Superior temporal gyrus (tissue), 1 donor: ENCODE data around the gene TAP1.

Experiments used
- DNase-seq: peaks from one replicate; pipeline ENCODE4 v3.0.0-alpha.2; 2016; ENCODE audit errors: extremely low spot score

The TAP1 gene

DNA sequence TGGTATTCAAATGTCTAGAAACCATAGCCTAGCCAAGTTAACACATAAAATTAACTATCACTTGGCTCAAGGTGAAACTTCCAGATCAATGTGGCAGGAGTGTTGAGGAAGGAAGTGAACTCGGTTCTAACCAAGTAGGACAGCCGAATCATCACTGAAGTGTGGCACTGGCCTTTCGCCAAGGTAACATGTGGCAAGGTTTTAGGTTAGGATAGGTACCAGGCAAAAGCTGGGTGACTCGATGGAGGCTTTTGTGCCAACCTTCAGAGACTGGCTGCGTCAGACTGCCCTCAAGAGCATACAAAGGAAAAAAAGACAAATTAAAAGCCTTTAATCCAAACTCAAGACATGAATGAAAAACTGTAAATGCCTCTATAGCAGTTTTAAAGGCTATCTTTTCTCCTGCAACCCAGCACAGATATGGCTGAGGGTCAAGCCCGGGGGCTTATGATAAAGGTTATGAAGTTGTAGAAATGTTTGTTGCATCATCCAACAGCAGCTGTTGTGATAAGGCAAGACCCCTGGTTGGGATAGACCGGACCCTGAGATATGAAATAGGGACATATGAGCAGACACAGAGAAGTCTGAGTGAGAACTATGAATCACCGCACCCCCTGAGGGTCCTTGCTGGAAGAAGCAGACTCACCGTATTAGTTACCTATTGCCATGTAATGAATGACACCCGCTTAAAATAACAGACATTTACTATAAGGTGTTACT lies 12.4 kb upstream of the TAP1 start:
- no peak for DNase-seq

DNA sequence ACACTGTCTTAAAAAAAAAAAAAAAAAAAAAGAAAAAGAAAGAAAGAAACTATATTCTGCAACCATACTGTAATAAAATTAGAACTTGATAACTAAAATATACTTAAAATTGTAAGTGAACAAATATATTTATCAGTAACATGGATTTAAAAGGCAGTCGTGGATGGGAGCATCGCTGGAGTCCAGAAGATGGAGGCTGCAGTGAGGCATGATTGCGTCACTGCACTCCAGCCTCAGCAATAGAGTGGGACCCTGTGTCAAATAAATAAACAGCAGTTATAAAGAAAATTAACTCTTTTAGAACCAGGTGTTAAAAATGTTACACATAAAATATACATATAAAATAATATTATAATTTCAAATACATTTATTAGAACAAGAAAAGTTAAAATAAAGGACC lies 9.2 kb upstream of the TAP1 start:
- no peak for DNase-seq

DNA sequence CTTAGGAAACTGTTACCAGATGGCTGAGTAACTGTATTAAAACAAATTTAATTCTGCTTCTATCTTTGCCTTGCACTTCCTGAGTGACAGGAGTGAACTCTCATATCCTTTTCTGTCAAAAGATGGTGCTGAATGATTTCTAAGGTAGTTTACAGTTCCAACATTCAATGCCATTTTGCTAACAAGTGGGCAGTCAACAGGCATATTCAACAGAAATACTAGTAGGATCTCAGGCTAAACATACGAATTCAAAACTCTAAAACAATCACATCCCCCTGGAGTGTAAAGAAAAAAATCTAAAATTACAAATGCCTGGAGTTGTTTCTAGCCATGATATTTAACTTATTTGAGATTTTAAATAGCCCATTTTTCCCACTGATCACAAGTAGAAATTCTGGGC lies 7.2 kb upstream of the TAP1 start:
- no peak for DNase-seq

DNA sequence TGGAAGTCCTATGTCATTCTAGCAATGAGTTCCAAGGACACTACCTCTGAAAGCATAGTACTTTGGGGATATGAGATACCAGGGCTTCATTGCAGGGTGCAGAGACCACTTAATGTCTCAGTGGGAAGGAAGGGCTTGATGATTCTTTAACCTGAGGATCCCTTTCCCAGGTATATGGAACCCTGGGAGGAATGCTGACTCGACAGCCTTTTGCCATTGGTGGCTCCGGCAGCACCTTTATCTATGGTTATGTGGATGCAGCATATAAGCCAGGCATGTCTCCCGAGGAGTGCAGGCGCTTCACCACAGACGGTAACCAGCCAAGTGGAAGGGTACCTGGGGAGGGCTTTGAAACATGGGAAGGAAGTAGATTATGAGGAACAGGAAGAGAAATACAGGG lies 4.7 kb upstream of the TAP1 start:
- no peak for DNase-seq

DNA sequence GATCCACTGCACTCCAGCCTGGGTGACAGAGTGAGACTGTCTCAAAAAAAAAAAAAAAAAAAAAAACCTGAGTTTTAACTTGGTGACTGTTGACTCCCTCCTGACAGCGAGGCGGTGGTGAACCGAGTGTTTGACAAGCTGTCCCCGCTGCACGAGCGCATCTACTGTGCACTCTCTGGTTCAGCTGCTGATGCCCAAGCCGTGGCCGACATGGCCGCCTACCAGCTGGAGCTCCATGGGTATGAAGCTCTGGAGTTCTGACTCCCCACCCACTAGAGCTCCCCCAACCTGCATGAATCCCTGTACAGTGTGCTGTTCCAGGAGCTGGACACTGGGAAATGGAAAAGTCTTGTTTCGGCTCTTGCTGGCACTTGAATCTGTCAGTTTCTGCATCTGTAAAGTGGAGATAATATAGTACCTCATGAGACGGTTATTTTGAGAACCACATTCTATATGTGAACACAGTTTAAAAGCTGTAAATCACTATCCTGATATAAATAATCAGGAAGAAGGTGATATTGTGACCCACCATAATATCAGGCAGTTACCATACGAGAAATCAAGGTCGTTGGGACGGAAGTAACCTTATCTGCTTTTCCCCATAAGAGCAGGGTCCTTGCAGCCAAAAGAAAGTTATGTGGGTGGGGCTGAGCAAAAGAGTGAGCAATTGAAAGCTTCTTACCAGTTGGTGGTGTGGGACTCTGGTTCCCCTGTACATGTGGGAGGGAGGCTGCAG lies 3.8 kb upstream of the TAP1 start:
- DNase-seq = no peak

DNA sequence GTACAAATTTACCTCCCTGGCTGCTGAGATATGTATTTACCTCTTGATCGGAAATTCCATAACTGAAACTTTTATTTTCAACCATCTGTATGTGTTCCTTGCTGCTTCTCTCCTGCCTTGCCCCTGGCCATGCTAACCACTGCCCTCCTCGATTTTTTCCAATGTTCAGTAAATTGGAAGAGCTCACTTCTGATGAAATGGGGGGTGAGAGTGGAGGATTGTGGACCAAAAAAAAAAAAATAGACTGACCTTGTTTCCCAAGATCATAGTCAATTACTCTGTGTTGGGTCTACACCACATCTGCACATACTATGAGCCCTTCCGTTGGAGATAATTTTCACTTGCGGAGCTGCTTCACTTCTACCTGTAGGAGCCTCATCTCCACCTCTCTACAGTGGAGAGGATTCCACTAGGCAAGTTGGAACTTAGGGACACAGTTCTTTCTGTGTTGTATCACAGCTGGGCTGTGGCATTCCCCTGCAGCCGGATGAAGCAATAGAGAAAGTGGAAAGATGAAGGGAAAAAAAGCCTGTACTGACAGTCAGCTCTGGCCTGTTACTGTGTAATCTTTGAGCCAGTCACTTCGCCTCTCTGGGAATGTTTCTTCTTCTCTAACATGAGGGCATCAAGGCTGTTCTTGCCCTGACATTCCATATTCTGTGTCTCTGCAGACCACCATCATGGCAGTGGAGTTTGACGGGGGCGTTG lies 2.1 kb upstream of the TAP1 start:
- DNase-seq = no peak

DNA sequence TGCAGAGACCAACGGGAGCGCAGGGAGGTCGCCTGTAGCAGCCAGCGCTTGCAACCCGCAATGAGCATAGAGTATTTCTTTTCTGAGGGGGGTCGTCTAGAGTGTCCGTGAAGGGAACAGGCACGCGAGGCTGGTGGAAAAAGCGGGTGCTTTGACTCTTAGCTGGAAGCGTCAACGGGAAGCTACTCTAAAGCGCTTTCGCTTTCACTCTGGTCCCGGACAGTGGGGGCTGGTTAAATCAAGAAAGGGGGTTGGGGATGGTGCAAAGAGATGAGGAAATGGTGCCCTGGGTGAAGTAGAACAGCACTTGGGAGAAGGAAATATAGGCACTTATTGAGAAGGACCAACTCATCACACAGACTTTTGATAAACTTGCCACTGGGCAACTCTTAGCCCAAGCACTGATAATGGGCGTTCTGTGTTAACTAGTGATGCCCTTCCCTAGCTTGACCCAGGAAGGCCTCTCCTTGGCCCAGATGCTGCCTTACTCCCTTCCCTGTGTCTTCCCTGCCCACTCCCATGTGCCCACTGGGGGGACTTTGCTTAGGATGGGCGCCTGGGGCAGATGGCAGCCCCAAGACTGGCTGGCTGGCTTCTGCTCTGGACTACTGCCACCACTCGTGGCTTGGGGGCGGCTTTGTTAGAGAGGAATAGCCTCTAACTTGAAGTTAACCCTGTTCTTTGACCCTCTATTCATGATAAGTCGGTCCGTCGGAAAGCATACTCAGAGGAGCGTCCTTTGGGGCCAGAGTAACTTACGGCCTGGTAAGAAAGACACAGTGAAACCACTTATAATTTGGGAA lies 1.1 kb upstream of the TAP1 start:
- DNase-seq = peak; percentile 67

DNA sequence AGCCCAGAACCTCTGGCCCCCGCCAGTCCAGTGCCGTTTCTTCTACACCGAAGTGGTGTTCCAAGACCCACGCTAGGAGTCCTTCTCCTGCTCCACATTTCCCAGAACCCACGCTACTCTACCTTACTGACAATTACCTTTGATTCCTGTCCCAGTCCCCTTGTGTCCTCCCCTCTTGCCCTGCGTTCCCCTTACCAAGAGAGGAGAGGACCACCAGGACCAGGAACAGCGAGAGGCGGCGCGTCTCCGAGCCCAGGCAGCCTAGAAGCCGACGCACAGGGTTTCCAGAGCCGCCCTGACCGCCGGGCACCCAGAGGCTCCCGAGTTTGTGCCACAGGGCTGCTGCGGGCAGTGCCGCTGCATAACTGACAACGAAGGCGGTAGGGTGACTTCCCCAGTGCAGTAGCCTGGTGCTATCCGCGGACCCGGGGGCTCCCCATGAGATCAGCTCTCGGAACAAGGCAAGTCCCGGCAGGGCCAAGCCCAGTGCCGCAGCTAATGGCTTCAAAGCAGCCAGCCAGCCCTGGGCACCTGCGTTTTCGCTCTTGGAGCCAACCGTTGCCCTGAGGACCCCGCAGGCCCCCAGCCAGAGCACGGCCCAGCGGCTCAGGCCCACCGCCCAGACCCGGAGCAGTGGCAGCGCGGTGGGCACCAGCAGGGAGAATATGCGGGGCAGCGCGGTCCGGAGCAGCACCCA lies 512 bp downstream of the TAP1 start:
- peak; percentile 57 for DNase-seq

DNA sequence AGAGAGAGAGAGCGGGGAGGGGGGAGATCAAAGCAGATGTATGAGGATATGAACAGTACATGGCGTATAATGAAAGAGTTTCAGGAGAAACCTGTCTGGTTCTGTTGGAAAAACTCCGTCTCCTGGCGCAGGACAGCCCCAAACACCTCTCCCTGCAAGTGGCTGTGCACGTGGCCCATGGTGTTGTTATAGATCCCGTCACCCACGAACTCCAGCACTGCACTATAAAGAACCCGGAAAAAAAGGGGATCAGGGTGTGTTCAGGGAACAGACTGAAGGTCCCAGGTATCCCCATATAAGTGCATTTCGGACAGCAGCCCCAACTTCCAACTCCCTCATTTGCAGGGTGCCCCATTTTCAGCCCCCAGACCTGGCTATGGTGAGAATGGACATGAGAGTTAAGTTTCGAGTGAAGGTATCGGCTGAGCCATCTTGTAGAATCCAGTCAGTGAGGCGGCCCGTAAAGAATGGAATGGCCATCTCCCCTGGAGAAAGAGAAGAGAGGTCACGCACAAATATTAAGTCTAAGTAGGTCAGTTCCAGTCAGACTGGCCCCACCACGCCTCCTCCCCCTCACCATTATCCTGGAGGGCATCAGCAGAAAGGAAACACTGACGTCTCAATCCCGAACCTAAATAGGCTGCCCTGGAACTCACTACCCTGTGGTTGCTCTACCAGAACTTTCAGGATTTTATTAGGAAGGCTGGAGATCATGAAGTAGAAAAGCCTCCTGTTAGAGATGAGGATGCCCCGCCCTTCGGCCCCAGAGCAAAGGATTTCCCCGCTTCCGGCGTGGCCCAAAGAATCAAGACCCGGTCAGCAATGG lies 1.3 kb downstream of the TAP1 start:
- no peak for DNase-seq

DNA sequence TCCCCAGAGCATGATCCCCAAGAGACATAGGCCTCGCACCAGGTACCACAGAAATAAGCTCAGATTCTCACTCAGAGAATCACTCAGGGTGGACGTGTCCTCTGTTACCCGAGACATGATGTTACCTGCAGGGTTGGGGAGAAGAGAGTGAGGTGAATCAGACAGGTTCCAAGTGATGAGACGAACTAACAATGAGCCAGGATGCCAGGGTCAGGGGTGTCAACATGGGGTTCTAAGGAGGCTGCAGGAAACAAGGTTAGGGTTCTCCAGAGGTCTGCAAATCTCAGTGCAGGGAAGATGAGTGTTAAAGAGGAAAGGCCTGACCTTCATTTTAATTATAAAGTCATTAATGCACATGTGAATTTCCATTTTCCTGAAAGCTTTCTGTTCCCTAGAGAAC lies 2.5 kb downstream of the TAP1 start:
- no peak for DNase-seq

DNA sequence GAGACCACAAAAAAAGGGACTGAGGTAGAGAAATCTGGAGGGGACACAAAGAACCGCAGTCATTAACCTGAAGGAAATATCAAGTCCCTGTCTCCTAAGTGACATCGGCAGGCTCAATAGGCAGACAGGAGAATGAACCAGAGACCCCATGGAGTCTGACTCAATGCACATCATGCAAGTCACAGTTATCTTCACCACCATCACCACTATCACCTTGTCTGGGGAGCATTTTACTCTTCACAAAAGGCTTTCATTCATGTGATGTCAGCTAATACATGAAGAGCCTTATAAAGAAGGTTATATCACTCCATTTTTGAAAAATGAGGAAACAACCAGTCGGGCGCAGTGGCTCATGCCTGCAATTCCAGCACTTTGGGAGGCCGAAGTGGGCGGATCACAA lies 4.4 kb downstream of the TAP1 start:
- DNase-seq = no peak

DNA sequence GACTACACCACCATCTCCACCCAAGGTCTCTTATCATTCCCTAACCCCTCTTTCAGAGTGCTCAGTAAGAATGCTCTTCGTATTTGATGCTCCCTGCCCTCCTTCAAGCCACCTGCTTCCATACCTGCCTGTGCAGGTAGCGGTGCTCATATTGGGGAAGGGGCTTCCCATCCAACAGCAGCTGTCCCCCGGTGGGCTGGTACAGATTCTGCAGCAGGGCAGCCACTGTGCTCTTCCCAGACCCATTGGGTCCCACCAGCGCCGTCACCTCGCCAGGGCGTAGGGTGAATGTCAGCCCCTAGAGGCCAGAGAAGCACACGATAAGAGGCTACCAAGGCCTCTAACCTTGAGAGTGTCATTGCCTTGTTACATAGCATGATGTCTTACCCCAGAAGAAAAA lies 5.7 kb downstream of the TAP1 start:
- DNase-seq = no peak

DNA sequence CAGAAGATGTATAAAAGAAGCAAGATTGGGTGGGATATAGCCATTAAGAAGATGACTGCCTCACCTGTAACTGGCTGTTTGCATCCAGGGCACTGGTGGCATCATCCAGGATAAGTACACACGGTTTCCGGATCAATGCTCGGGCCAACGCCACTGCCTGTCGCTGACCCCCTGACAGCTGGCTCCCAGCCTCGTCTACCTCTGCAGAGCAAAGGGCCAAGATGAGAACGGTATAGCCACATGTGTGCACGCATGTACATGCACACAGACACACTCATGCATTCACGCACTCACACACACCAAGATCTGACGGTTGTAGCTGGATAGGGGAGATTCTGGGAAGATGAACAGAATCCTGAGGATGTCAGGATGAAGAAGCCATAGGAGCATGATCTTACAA lies 6.5 kb downstream of the TAP1 start:
- DNase-seq = no peak

DNA sequence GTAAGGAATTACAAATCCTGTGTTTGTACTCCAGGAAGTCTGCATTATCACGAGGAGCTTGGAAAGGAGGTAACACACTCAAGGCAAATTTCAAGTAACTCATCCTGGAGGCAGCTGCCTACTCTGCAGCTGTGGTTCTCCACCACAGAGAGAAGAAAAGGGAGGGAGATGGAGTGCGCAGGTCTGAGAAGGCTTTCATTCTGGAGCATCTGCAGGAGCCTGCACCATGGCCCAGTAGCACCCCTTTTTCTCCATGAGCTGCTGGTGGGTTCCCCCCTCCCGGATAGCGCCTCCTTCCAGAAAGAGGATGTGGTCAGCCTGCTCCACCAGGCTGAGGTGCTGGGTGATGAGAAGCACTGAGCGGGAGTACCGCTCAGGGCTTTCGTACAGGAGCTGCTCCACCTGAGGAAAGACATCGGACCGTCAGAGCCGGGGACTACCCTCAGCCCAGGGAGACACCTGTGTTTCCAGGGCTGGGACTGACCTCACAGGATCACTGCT lies 8.1 kb downstream of the TAP1 start:
- DNase-seq = no peak

DNA sequence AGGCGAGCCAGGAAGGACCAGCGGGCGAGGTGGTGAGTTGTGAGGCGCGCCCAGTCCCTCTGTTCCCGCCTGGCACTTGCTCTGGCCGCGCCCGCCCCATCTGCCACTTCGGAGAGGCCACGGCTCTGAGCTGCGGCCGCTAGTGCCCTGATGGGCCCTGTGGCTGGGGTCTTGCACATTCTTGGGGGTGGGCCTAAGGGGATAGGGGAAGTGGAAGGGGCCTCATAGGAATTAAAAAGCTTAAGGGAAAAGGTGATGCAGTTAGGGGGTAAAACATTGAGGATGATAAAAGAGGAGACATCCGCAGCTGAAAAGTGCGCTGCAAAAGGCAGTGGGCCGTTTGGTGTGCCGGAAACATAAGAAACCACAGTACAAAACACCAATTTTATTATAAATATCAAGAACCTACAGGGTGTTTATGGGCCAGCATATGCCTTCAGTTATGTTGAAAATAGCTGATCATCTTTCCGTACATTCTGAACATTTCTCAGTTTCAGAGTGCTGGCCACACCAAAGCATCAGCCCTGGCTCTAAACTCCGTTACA lies 8.6 kb downstream of the TAP1 start:
- DNase-seq = no peak

DNA sequence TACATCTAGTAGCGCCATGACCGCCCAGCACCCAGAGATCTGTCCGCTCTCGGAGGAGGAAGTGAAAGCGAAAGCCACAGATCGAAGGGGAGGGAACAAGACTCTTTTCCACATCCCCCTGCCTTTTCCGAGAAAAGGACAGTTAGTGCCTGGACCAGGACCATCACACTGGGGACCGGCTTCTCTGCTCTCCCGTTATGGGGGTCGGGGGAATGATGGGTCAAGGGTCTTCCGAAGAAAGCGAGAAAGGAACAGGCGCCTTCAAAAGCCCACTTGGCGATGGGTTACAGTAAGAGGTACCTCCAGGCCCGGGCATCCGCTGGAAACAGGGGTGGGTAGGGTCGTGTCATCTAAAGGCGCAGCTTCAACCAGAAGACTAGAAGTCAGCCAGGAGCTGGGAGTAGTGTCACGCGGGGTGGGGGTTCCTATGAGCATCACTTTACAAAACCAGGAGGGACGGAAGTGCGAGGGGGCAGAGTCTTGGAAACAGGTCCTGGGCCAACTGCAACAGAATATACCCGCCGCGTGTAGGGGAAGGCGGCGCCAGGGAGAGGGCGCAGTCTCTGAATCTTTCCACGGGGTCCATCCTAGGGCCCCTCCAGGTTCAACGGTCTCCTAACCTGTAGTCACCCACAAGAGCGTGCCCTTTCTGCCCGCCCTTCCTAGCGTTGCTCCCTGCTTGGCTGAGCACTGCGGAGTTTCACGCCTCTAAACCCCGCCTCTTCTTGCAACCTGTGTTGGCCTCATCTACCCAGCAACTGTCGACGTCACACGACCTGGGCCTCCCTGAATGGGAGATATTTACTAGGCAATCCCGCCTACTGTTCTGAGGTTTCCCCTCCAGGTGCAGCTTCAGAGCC lies 9.3 kb downstream of the TAP1 start, which contains the start of gene PSMB8:
PSMB8 (minus strand) TSS at position 69 of the 860 bp plus-strand sequence; CDS start at position 18, 51 bp downstream.
- DNase-seq = peak; percentile 94

DNA sequence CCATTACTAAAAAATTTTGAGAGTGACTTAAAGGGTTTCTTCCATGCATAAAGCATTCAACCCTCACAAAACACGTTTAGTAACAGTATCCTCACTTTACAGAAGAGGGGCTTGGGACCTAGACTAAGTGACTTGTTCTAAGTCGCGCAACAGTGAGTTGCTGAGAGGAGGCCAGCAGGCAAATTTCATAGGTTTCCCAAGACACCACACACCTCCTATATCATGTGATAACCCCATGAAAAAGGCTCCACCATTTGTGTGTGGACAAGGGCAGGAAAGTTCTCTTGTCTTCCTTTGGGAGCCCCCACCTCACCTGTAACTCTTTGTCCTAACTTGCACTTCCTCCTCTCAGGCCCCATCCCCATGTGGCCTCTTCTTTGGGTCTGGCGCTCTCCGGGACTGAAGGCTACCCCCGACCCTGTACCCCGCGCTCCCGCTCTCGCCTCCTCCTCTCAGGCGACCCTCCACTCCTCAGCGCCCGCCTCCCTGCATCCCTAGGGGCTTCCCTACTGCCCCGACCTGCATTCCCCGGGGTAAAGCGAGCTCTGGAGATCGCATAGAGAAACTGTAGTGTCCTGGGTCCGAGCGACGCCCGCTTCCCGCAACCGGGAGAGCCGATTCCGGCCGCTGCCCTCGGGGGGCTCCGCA lies 10.0 kb downstream of the TAP1 start:
- no peak for DNase-seq

DNA sequence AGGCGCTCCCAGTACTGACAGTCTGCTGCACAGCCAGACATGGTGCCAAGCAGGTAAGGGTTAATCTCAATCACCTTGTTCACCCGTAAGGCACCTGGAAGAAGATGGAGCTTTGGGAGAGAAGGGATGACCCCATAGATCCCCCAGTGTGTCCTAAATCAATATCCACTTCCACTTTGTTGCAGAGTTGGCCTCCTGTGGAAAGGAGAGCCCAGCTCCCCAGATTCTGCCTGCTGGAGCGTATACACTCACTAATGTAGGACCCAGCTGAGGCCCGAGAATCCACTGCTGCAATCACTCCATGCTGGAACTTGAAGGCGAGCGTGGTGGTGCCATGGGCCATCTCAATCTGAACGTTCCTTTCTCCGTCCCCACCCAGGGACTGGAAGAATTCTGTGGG lies 10.8 kb downstream of the TAP1 start:
- no peak for DNase-seq
